GM12874 (cell line): ENCODE measurements around the gene IL1RAPL2.

Source experiments
- CTCF ChIP-seq: IDR thresholded peaks from 2 replicates; pipeline ENCODE4 v1.5.1; 2011; ENCODE audit warnings: low read depth, mild to moderate bottlenecking, control low read depth, low read length, moderate library complexity; ENCODE audit not compliant: insufficient read depth

IL1RAPL2 gene

GRCh38 chrX:105648732-105649131 lies 1082.7 kb downstream of the IL1RAPL2 start:
- no peak for TF ChIP-seq CTCF

GRCh38 chrX:105650577-105650976 lies 1084.6 kb downstream of the IL1RAPL2 start:
- no peak for TF ChIP-seq CTCF

- TF ChIP-seq CTCF, result no peak
These were observed 1085.0 kb downstream of the IL1RAPL2 start for GRCh38 chrX:105650986-105651385.

GRCh38 chrX:105653891-105654290 lies 1087.9 kb downstream of the IL1RAPL2 start:
- TF ChIP-seq CTCF, result no peak

- TF ChIP-seq CTCF, result no peak
These were observed 1092.1 kb downstream of the IL1RAPL2 start for GRCh38 chrX:105658136-105658535.

- no peak for TF ChIP-seq CTCF
These were observed 1096.2 kb downstream of the IL1RAPL2 start for GRCh38 chrX:105662248-105662647.

- TF ChIP-seq CTCF, result no peak
These were observed 1098.2 kb downstream of the IL1RAPL2 start for GRCh38 chrX:105664243-105664642.

- no peak for TF ChIP-seq CTCF
These were observed 1128.8 kb downstream of the IL1RAPL2 start for GRCh38 chrX:105694839-105695238.
